HCEC 1CT (cell line): ENCODE data around the gene KPNA2.
A peak's percentile ranks its signal among the peaks of the same experiment; 100 is the strongest.
"Not testable (repeated sequence)": the region's sequence is repeated elsewhere in the genome, so short reads cannot be mapped to it uniquely, and the experiment has no call there.

Source experiments
- DNase-seq: peaks from one replicate; pipeline ENCODE4 v3.0.0-alpha.2; 2017

Gene KPNA2

DNA sequence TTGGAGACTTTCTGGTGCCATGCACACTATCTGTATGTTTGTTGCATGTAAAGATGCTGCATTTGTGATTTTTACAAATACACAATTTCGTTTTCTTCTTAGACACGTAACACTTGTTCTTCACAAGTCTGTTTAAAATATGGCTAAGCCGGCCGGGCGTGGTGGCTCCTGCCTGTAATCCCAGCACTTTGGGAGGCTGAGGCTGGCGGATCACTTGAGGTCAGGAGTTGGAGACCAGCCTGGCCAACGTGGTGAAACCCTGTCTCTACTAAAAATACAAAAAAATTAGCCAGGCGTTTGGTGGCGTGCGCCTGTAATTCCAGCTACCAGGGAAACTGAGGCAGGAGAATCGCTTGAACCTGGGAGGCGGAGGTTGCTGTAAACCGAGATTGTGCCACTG is 14.7 kb upstream of the KPNA2 start:
- DNase-seq = not testable (repeated sequence)

DNA sequence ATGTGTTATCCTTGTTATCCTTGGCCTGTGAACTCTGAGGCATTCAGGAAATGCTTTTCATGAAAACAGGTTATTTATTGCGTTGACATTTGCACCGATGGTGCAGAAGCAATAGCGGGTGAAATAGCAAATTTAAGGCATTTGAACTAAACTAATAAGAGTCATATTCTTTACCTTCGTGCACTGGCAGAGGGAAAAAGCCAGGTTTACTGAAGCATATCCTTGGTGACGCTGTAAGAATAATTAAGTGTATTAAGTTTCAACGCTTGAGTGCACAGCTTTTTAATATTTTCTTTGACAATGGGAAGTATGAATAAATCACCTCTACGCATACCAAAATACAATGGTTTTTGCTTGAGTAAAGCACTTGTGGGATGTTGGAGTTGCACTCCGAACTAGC is 13.6 kb upstream of the KPNA2 start:
- DNase-seq = no peak

DNA sequence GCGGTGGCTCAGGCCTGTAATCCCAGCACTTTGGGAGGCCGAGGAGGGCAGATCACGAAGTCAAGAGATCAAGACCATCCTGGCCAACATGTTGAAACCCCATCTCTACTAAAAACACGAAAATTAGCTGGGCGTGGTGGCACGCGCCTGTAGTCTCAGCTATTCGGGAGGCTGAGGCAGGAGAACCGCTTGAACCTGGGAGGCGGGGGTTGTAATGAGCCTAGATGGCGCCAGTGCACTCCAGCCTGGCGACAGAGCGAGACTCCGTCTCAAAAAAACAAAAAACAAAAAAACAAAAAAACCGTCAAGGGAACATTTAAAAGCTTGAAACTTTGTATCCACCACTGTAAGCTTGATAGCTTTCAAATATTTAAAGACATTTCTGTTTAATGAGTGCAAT is 13.0 kb upstream of the KPNA2 start:
- not testable (repeated sequence) for DNase-seq

DNA sequence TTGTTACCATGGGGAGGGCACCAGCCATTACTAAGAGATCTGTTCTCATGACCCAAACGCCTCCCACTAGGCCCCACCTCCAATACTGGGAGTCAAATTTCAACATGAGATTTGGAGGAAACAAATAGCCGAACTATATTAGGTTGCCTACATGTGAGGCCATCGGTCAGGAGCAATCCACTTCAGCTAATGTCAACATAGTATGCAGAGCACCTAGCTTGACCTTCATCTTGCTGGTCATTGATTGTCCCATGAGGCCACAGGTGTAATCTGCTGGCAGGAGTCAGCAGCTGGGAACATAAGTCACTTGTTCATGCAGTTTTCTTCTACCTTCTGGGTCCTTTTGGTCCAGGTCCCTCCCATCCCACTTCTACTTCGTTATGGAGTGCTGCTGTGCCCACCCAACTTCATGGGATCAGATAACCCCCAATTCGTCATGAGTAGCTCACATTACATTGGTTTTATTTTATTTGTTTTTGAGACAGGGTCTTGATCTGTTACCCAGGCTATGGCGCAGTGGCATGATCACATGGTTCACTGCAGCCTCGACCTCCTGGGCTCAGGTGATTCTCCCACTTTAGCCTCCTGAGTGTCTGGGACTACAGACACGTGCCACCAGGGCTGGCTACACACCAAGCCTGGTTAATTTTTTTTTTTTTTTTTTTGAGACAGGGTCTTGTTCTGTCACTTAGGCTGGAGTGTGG is 5.9 kb upstream of the KPNA2 start:
- no peak for DNase-seq

DNA sequence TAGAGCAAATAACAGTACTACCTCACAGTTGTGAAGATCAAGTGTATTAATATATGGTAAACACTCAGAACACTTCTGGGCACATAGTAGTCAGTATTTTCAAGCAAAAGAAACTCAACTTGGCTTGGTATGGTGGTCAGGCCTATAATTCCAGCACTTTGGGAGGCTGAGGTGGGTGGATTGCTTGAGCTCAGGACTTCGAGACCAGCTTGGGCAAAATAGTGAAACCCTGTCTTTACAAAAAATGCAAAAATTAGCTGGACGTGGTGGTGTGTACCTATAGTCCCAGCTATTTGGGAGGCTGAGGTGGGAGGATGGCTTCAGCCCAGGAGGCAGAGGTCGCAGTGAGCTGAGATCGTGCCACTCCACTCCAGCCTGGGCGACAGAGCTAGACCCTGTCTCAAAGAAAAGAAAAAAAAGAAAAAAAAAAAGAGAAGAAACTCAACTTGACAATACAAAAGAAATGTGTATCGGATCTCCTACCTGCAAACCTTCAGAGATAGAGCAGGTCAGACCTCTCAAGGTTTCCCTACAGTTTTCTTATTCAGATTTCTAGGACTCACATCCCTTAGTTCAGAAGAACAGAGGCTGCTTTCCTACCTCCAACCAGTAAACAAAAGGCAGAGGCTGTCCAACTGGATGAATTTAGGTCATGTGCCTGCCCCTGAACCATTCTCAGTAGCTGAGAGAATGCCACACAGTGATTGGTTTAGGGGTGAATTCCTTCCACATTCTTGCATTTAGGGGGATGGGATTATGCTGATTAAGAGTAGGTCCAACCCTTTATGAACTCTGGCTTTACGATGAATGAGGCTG is 1.7 kb upstream of the KPNA2 start:
- no peak for DNase-seq

DNA sequence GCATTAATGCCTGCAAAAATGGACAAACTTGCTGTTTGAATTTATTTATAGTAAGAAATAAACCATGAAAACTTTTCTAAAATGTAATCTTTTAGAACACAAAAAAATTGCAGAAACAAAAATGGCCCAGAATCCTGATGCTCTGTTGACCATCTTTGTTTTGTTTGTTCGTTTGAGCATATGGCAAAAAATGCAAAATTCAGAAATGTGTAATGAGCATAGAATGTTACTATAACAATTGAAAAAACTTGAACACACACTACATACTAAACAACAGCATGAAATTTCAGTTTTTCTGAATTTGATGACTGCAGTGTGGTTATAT is 1.1 kb upstream of the KPNA2 start:
- no peak for DNase-seq

DNA sequence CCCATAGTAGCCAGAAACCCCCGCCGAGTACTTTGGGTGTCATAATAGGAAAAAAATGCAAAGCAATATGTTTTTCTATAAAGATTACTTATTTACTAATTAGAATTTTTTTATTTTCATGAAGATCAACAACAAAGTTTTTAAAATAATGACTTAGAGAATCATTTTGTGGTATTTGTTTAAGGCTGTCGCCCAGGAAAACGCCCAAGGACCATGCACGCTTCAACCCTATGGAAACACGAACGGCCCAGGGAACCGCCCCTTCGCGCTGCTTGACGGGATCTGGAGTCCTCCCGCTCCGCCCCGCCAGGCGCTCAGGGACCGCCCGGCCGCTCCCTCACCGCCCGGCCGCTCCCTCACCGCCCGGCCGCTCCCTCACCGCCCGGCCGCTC is 408 bp upstream of the KPNA2 start:
- peak; percentile 94 for DNase-seq

DNA sequence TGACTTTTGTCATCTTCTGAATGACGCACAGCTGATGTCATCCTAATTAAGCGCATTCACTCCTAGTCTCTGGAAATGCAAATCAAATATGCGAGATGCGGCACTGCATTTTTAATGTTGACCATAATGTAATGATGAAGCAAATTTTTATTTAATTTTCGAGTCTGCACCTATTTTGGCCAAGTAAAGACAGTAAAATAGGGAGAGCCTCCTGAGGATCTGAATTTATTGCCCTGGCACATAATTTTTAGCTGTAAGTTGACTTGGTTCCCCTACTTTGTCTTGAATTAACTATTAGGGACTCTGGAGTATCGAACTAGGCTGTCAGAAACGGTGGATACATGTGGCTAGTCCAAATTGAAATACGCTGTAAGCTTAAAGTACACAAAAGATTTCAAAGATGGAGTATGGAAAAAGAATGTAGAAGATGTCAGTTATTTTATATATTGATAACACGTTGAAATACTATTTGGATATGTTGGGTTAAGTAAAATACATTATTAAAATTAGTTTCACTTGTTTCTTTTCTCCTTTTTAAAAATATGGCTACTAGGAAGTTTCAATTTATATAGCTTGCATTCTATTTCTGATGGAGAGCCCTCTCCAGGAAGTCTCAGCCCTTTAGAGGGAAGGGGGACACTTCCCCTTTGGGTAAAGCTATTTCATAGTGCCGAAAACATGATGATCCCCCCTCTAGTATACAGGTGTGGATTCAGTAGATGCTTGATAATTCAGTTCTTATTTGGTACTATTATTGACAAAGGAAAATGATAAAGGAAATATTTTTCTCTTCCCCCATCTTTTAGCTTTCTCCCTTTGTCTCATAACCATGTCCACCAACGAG is 991 bp downstream of the KPNA2 start:
- no peak for DNase-seq

DNA sequence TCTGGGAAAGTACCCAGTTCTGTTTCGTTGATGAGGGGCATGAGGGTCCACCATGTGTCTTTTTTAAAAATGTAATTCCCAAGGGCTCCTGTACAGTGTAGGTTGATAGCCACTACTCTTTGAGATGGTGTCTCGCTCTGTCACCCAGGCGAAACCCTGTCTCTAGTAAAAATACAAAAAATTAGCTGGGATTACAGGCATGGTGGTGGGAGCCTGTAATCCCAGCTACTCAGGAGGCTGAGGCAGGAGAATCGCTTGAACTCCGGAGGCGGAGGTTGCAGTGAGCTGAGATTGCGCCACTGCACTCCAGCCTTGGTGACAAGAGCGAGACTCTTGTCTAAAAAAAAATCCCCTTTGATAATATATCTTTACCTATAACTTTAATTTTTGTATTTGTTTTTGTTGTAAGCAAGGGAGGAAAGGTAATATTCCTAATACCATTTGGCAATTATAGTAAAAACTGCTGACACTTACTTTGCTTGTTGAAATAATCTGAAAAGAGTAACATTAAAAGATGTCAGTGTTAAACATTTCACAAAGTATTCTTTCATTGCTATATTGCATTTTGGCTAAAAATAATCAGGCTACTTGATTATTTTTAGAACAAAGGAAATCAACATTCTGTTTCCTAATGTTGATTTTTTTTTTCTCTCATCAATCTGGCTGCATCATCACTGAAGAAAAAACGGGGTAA is 11.8 kb downstream of the KPNA2 start:
- DNase-seq = no peak

DNA sequence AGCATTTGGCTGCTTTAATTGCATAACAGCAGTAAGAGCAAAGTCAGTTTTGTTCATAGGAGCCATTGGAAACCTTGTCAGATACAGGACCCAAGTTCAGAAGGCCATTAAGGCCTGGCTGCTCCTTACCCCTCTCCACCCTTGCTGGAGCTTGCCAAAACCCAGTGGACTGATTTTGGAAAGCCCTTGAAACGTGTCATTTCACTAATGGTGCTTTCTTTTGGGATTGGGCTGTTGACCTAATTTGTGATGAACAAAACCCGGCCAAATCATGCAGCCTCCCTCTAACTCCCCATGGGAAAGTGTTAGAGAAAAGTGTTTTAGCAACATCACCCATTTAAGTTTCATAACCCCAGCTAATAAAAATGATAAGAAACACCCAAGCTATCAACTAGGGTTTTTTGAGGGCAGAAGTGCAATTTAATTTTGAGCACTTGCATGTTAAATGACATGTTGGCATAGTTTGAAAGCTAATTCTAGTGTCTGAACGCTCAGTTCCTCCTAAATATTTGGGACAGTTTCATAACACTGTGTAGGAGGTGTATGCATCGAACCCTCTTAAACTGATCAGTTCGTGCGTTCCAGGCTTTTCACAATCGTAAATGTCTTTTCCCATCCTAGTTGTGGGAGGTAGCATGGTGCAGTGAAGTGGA is 12.5 kb downstream of the KPNA2 start:
- not testable (repeated sequence) for DNase-seq

DNA sequence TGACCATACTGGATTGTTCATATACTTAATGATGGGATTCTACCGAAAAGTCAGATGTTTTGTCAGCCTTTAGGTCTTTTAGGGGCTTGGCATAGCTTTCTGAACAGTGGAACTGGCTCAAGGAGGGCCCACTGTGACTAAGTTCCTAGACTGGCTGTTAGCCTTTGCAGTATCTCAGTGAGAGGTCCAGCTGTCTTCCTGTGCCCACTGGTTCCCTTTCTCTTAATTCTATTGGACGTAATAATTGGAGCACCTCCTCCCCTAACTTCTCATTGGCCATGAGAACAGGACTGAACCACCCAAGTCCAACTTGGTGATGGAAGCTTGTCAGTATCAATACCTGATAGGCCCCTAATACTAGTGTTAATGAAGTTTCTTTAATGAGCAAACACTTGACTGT is 13.5 kb downstream of the KPNA2 start:
- DNase-seq = no peak

DNA sequence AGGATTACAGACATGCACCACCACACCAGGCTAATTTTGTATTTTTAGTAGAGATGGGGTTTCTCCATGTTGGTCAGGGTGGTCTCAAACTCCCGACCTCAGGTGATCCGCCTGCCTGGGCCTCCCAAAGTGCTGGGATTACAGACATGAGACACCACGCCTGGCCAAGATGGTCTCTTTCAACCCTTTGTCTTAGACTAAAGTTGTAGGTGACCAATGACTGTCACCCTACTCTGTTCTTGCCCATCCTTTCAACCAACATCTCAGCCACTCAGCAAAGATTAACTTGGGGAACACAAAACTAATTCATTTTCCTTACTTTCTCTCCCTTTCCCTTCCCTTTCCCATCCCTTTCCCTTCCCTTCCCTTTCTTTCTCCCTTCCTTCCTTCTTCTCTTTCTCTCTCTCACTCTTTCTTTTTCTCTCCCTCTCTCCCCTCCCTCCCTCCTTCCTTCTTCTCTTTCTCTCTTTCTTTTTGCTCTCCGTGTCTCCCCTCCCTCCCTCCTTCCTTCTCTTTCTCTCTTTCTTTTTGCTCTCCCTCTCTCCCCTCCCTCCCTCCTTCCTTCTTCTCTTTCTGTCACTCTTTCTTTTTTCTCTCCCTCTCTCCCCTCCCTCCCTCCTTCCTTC is 14.4 kb downstream of the KPNA2 start:
- DNase-seq = not testable (repeated sequence)

DNA sequence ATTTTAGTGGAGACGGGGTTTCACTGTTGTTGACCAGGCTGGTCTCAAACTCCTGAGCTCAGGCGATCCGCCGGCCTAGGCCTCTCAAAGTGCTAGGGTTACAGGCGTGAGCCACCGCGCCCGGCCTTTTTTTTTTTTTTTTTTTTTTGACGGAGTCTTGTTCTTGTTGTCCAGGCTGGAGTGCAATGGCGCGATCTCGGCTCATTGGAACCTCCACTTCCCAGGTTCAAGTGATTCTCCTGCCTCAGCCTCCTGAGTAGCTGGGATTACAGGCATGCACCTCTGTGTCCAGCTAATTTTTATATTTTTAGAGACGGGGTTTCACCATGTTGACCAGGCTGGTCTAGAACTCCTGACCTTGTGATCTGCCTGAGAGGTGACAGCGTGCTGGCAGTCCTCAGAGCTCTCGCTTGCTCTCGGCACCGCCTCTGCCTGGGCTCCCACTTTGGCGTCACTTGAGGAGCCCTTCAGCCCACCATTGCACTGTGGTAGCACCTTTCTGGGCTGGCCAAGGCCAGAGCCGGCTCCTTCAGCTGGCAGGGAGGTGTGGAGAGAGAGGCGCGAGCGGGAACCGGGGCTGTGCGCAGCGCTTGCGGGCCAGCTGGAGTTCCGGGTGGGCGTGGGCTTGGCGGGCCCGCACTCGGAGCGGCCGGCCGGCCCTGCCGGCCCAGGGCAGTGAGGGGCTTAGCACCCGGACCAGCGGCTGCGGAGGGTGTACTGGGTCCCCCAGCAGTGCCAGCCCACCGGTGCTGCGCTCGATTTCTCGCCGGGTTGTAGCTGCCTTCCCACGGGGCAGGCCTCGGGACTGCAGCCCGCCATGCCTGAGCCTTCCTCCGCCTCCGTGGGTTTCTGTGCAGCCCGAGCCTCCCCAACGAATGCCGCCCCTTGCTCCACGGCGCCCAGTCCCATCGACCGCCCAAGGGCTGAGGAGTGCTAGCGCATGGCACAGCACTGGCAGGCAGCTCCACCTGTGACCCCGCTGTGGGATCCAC is 16.1 kb downstream of the KPNA2 start:
- DNase-seq = not testable (repeated sequence)

DNA sequence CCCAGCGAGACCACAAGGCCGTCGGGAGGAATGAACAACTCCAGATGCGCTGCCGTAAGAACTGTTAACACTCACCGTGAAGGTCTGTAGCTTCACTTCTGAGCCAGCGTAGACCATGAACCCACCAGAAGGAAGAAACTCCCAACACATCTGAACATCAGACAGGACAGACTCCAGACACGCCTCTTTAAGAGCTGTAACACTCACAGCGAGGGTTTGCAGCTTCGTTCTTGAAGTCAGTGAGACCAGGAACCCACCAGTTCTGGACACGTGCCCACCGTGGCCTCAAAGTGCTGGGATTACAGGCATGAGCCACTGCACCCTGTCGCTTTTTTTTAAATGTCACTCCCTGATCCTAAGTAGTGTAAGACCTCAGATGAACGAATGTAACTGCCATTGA is 17.3 kb downstream of the KPNA2 start:
- DNase-seq = no peak

DNA sequence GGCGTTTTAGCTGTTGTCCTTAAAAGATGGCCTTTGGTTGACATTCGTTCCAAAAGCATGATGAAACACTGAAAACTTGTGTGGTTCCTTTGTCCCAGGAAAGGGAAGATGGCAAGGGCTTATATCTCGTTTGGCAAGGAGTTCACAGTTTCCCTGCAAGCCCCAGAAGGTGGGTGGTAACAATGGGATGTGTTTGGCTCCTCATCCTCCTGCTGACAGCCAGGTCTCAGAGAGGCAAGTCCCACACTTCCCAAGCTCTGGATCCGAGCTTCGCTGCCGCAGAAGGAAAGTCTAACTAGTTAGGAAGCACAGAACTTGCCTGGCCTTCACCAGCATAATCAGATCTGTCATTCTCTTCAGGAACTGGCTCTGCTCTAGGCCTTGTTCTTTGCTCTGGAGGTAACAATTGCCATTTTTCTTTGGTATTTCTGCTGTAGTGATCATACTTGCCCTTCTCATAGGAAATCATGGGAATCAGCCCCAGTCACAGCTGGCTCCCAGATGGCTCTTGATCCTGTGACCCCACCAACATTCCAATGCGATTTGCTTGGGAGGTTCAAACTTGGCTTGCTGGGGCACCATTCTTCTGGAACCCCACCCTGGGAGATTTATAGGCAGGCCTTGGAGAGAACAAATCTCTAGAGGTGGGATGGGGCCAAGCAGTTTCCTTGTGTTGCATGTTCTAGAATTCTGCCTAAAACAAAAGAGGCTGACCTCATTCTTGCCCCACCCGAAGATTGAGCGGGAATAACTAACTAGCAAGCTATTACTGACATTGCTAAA is 17.9 kb downstream of the KPNA2 start:
- DNase-seq = peak; percentile 93

DNA sequence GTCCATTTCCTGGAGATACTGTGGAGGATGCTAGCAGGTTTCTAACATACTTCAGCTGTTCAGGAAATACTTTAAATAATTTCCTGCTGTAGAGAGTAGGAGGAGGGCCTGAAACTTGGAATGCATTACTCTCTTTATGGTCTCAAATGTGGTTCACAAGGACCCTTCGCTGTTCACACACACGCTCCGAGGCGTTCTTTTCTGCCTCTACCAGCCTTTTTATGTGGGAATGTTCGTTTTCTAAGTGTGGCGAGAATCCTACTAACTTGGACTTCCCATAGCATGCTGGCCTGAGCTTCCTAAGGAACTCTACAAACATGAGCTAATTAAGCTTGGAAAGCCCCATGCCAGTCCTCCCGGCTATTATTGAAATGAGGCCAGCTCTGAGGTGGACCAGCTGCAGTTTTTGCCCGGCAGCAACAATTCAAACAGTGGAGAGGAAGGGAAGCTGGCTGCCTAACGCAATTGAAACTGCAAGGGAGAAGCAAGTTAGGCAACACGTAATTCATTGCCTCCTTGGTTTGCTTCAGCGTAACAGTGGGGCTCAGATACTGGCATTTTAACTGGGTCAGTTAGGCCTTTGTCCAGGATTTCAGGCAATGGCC is 18.9 kb downstream of the KPNA2 start:
- peak; percentile 59 for DNase-seq

DNA sequence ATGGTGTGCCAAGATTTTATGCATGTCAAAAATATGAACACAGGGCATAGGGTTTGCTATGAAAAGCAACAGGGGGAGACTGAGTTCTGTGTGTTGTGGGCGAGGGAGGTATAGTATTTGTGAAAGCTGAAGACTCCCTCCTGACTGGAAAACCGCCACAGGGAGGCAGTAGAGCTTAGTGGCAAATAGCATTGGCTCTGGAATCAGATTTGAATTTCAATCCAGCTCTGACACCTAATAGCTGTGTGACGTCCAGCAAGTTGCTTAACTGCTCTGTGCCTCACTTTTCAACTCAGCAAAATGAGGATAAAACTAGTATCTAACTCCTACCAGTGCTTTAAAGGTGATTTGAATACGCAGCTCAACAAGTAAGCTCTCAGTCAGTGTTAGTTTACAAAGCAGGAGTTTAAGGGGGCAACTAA is 22.0 kb downstream of the KPNA2 start:
- DNase-seq = peak; percentile 57

DNA sequence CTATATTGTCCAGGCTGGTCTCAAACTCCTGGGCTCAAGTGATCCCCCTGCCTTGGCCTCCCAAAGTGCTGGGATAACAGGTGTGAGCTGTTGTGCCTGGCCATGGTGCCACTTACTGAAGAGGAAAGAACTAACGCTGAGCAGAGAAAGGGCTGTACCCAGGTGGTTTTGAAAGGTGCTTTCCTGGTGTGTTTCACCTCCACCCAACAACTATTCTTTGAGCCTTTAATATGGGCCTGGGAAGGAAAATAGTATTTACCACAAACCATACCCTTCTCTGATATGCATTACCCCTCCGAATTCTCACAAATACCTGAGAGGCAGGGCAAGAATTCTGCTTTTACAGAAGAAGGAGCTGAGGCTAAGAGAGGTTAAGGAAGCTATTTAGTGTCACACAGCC is 24.8 kb downstream of the KPNA2 start:
- no peak for DNase-seq

DNA sequence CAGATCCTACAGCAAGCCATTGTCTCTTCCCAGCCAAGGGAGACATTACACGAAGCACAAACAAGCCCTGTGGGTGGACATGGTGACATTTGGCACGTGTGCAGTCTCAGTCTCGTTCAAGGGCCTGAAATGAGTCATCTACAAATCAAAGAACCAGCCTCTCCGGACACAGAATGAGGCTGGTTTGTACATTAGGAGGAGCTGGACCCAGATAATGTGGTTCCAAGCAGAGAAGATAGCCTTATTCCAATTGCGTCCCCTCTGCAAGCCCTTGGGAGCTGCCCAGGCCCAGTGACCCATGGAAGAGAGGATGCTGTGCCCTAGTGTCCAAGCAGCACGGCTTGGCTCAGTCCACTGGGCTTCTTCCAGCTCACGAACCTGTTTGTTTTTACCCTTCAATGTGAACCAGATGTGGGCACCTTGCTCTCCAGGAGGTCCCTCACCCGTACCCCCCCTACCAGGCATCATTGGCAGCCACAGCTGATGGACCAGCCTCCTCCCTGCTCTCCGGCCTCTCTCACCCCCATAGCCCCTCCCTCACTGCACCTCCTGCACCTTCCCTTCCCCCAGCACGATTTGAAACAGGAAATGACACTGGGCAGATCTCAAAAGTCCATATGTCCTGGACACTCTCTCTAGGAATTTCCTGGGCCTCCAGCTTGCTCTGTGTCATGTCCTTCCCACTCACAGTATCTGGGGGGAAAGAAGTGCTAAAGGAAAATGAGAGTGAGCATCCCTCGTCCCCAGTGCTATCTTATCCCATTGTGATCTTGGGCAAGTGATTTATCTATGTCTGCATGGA is 26.2 kb downstream of the KPNA2 start:
- no peak for DNase-seq
